Keratinocyte (primary cell): Measurements from ENCODE around the gene HOXC4. TPM values are rescaled to one million over a fixed set of nuclear protein-coding genes. Genes with fewer than 3 reads are reported as not detected.

ENCODE experiments used
- DNase-seq: peaks from one replicate; pipeline ENCODE4 v3.0.0-alpha.2; 2011; ENCODE audit warnings: low read depth, missing footprints, low spot score
- FAIRE-seq: peaks from 2 replicates; lab custom pipeline; 2011; peaks lifted over from hg19 to GRCh38; lab: Jason Lieb, UNC
- H2AFZ ChIP-seq: 2 replicates; pipeline ENCODE4 v1.6.0; 2012; ENCODE audit warnings: low read length, control low read depth, inconsistent platforms; ENCODE audit not compliant: control insufficient read depth
- H3K27ac ChIP-seq: 2 replicates; pipeline ENCODE4 v1.5.1; 2011; ENCODE audit warnings: low read length; ENCODE audit not compliant: control insufficient read depth, insufficient read depth
- H3K27me3 ChIP-seq: 3 replicates; pipeline ENCODE4 v1.6.0; 2011; ENCODE audit warnings: low read length; ENCODE audit not compliant: control insufficient read depth, insufficient read depth; ENCODE audit errors: extremely low read depth
- H3K36me3 ChIP-seq, 2 experiments: 2 replicates in 1 of 2; 3 replicates in 1 of 2; pipeline ENCODE4 v1.5.1; 2011; ENCODE audit warnings: low read length in 2 of 2, mild to moderate bottlenecking in 1 of 2; ENCODE audit not compliant: control insufficient read depth in 2 of 2, insufficient read depth in 2 of 2; ENCODE audit errors: extremely low read depth in 1 of 2
- H3K4me1 ChIP-seq: 3 replicates; pipeline ENCODE4 v1.5.1; 2011; ENCODE audit warnings: low read length; ENCODE audit not compliant: control insufficient read depth, insufficient read depth; ENCODE audit errors: extremely low read depth
- H3K4me2 ChIP-seq: 3 replicates; pipeline ENCODE4 v1.6.0; 2011; ENCODE audit warnings: low read depth, low read length; ENCODE audit not compliant: control insufficient read depth, insufficient read depth; ENCODE audit errors: extremely low read depth
- H3K4me3 ChIP-seq, 3 experiments: fragments of 200-600 bp in 1 of 3; sonication (generic) in 1 of 3; 2 replicates in 2 of 3; 3 replicates in 1 of 3; pipeline ENCODE4 v1.5.1; 2011 to 2016; ENCODE audit warnings: low read length in 3 of 3, mild to moderate bottlenecking in 3 of 3, control low read depth in 2 of 3, inconsistent platforms in 1 of 3, low read depth in 1 of 3, mixed read lengths in 1 of 3, mixed run types in 1 of 3, moderate library complexity in 1 of 3; ENCODE audit not compliant: control insufficient read depth in 2 of 3, insufficient read depth in 2 of 3; ENCODE audit errors: extremely low read depth in 1 of 3
- H3K79me2 ChIP-seq: 2 replicates; pipeline ENCODE4 v1.6.0; 2012; ENCODE audit warnings: low read length; ENCODE audit not compliant: control insufficient read depth, insufficient read depth
- H3K9ac ChIP-seq: 3 replicates; pipeline ENCODE4 v1.6.0; 2011; ENCODE audit warnings: low read length; ENCODE audit not compliant: control insufficient read depth, insufficient read depth; ENCODE audit errors: extremely low read depth
- H3K9me1 ChIP-seq: 3 replicates; pipeline ENCODE4 v1.6.0; 2011; ENCODE audit warnings: low read length; ENCODE audit not compliant: control insufficient read depth, insufficient read depth; ENCODE audit errors: extremely low read depth
- H3K9me3 ChIP-seq: 2 replicates; pipeline ENCODE4 v1.5.1; 2012; ENCODE audit warnings: low read depth, low read length; ENCODE audit not compliant: control insufficient read depth
- H4K20me1 ChIP-seq: 3 replicates; pipeline ENCODE4 v1.6.0; 2011; ENCODE audit warnings: low read length; ENCODE audit not compliant: control insufficient read depth, insufficient read depth; ENCODE audit errors: extremely low read depth
- EZH2 ChIP-seq: IDR thresholded peaks from one replicate; pipeline ENCODE4 v1.6.1; 2012; ENCODE audit warnings: inconsistent platforms, mild to moderate bottlenecking, low read length, moderate library complexity
- dilution Hi-C: fragments of 300-500 bp; cut with MboI; formaldehyde crosslinking; loops from one replicate; pipeline ENCODE4 v1.7.0; 2020; ENCODE audit warnings: low sequenced_read_pairs; ENCODE audit not compliant: extremely low pct_ligation_motif_present
- polyA plus RNA-seq, 5 experiments: library from polyadenylated mRNA; depleted of rRNA in 3 of 5; stranded (reverse) in 3 of 5; stranded (forward) in 1 of 5; unstranded in 1 of 5; fragments of >200 nt; gene quantifications; 1 replicate in 1 of 5; 2 replicates in 3 of 5; 3 replicates in 1 of 5; pipeline versions ENCODE4 v1.2.1 to v1.2.3, GENCODE V29; 2011 to 2012; ENCODE audit warnings: missing spikeins in 2 of 5, low read depth in 1 of 5, low replicate concordance in 1 of 5
- TF ChIP-seq, protein P1 (sequence below), 3 experiments: IDR thresholded peaks in 1 of 3; conservative IDR thresholded peaks in 1 of 3; optimal IDR thresholded peaks in 1 of 3; 2 replicates in 2 of 3; 3 replicates in 1 of 3; pipeline versions ENCODE3 to v1.5.1; 2011; ENCODE audit warnings: low read length in 3 of 3, mild to moderate bottlenecking in 3 of 3, moderate library complexity in 2 of 3, control low read depth in 1 of 3, inconsistent platforms in 1 of 3; ENCODE audit not compliant: insufficient read depth in 2 of 3; ENCODE audit errors: extremely low read depth in 1 of 3

The HOXC4 gene
- polyA plus RNA-seq, 1 donor (not counting 4 experiments of a cell fraction or from before 2014, with no cell fraction given), result 1.8 TPM

DNA sequence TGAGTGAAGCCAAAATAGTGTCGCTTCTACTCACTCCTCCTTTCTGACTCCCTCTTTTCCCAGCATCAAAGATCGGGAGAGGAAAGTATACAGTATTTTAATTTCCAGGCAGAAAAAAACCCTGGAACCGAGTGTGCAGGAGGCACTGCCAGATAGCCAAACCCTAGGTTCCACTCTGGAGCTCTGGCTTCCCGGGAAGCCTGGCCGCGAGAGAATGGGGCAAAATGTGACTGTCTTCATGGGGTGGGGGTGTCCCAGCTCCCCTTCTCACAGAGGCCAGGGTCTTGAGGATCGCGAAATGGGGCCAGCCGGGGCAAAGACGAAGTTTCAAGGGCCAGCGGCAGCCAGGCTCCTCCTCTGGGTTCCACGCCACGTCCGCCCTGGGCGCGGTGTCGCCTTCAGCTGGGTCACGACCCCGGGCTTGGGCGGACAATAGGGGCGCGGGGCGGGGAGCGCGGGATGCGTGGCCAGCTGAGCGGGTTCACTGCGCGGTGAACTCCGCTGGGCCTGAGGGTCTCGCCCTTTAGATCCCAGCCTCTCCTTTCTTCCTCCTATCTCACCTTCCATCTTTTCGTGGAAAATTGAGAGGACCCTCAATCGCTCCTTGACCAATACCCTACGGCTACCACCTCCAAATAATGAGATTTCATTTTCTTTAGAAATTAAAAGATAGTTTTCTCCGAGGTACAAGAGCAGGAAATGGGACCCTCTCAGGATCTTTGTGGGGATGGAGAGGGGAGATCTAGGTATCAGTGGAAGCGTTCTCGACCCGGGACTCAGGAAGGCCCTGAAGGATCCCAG lies 6.7 kb downstream of the HOXC4 start:
- Histone ChIP-seq H3K4me2 (peak overlapping the region; percentile 49), H3K36me3 (no peaks in the 10 kb centered on the region), H3K4me3 (no peak overlapping the region), H3K4me1 (peaks cover 13% of the 10 kb centered on the region), H3K9me1 (peaks cover 2% of the 10 kb centered on the region), H3K9me3 (no peaks in the 10 kb centered on the region), H3K9ac (no peak overlapping the region), H3K27me3 (no peaks in the 10 kb centered on the region), H3K27ac (peak overlapping the region; percentile 39), H4K20me1 (no peaks in the 10 kb centered on the region), H2AFZ (no peak overlapping the region), H3K79me2 (no peaks in the 10 kb centered on the region)
- no peak for DNase-seq
- no peak for TF ChIP-seq EZH2
- TF ChIP-seq, protein P1, sequence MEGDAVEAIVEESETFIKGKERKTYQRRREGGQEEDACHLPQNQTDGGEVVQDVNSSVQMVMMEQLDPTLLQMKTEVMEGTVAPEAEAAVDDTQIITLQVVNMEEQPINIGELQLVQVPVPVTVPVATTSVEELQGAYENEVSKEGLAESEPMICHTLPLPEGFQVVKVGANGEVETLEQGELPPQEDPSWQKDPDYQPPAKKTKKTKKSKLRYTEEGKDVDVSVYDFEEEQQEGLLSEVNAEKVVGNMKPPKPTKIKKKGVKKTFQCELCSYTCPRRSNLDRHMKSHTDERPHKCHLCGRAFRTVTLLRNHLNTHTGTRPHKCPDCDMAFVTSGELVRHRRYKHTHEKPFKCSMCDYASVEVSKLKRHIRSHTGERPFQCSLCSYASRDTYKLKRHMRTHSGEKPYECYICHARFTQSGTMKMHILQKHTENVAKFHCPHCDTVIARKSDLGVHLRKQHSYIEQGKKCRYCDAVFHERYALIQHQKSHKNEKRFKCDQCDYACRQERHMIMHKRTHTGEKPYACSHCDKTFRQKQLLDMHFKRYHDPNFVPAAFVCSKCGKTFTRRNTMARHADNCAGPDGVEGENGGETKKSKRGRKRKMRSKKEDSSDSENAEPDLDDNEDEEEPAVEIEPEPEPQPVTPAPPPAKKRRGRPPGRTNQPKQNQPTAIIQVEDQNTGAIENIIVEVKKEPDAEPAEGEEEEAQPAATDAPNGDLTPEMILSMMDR (optimal IDR thresholded peaks at IDR 0.05 in 1 of 3, IDR thresholded peaks at IDR 0.05 in 1 of 3, conservative IDR thresholded peaks at IDR 0.05 in 1 of 3; ENCODE audit: extremely low read depth in 1 of 3, insufficient read depth in 2 of 3, low read length in 3 of 3), result no peak
- no peak for FAIRE-seq
- dilution Hi-C loops, result no loop called here

DNA sequence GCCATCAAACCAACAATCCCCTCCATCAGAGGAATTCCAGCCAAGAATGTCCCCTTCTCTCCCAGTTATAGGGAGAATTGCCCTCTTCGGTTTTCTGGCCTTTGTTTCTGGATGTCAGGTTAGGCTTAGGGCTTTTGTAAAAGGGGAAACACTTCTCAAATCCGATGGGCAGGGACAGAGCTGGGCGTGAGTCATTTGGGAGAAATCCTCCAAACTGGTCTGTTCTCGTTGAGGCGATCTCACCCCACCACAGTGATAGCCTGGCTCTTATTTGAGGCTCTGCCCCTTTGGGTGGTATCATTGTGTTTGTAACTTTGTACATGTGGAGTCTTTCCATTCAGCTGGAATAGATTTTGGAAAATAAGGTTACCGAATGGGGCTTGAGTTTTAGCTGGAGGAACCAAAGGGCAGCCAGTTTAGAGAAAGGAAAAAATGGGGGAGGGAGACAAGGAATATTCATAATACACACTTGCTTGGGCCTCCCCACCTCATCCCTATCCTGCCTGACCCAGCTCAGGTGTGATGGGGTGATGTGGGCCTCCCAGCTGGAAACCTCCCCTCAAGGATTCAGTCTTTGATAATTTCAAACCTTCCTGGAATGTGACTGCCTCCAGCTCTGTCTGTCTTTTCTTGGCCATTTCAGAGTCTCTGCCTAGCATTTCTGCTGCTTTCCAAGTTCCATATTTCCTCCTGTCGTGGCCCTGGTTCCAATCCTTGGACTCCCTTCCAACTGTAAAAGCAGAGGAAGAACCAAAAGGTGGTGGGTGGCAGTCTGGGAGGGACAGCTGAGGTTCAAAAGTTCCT lies 7.5 kb downstream of the HOXC4 start:
- peak overlapping the region; percentile 23 for H3K9ac ChIP-seq
- H3K4me1 ChIP-seq, result peaks cover 13% of the 10 kb centered on the region
- peak overlapping the region; percentile 49 for H3K4me2 ChIP-seq
- no peaks in the 10 kb centered on the region for H3K79me2 ChIP-seq
- H3K9me3 ChIP-seq, result no peaks in the 10 kb centered on the region
- peak overlapping the region; percentile 39 for H3K27ac ChIP-seq
- peak overlapping the region; percentile 27 for H2AFZ ChIP-seq
- dilution Hi-C loops, result no loop called here
- FAIRE-seq, result peak; percentile 89
- no peaks in the 10 kb centered on the region for H3K27me3 ChIP-seq
- DNase-seq, result no peak
- H4K20me1 ChIP-seq, result no peaks in the 10 kb centered on the region
- TF ChIP-seq, protein P1 (optimal IDR thresholded peaks at IDR 0.05 in 1 of 3, IDR thresholded peaks at IDR 0.05 in 1 of 3, conservative IDR thresholded peaks at IDR 0.05 in 1 of 3; ENCODE audit: extremely low read depth in 1 of 3, insufficient read depth in 2 of 3, low read length in 3 of 3), result no peak
- TF ChIP-seq EZH2, result no peak
- H3K4me3 ChIP-seq, result no peak overlapping the region
- H3K9me1 ChIP-seq, result peaks cover 2% of the 10 kb centered on the region
- no peaks in the 10 kb centered on the region for H3K36me3 ChIP-seq
